Thyroid gland (tissue), 4 donors: Measurements from ENCODE around the gene HSPB8.

Experiments
- POLR2A ChIP-seq, 2 donors: fragments of 450-650 bp; IDR thresholded peaks; one replicate each; pipeline ENCODE4 v1.6.1; 2017; ENCODE audit warnings: antibody characterized with exemption in 2 of 2, mild to moderate bottlenecking in 2 of 2, moderate library complexity in 1 of 2
- TF ChIP-seq, protein P1 (sequence below), 6 experiments: fragments of 200-600 bp in 3 of 6; fragments of 450-650 bp in 3 of 6; sonication (generic) in 3 of 6; IDR thresholded peaks; one replicate each; pipeline ENCODE4 v1.5.1; 2016 to 2019; ENCODE audit warnings: antibody characterized with exemption in 6 of 6, mild to moderate bottlenecking in 2 of 6, inconsistent platforms in 1 of 6, moderate library complexity in 1 of 6

DNA sequence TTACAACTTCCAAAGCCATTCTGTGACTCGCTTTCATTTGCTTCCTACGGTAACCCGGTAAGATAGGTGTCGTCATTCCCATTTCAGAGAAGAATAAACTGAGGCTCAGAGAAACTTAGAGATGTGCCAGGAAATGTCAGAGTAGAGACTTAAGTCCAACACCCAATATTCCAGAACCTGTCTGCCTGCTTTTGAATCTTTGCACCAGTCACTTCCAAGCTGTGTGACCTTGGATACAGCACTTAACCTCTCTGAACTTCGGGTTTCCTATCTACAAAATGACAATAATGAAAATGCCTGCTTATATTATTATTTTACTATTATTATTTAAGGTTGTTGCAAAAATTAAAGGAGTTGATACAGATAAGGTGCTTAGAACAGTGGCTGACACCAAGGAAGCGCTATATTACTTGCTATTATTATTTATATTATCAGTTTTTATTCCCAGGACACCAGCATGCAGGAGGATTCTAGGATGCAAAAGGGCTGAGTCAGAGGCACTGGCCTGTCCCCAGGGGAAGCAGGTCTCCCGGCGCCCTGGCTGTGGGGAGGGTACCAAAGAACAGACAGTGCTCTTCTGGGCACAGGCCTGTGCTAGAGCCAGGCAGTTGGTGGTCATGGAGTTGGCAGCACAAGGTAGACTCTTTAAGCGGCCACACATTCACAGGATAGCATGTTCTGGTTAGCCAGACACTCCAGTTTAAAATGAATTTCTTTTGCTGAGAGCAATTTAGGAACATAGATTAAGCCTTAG lies 5.4 kb downstream of the HSPB8 start:
- TF ChIP-seq, protein P1, sequence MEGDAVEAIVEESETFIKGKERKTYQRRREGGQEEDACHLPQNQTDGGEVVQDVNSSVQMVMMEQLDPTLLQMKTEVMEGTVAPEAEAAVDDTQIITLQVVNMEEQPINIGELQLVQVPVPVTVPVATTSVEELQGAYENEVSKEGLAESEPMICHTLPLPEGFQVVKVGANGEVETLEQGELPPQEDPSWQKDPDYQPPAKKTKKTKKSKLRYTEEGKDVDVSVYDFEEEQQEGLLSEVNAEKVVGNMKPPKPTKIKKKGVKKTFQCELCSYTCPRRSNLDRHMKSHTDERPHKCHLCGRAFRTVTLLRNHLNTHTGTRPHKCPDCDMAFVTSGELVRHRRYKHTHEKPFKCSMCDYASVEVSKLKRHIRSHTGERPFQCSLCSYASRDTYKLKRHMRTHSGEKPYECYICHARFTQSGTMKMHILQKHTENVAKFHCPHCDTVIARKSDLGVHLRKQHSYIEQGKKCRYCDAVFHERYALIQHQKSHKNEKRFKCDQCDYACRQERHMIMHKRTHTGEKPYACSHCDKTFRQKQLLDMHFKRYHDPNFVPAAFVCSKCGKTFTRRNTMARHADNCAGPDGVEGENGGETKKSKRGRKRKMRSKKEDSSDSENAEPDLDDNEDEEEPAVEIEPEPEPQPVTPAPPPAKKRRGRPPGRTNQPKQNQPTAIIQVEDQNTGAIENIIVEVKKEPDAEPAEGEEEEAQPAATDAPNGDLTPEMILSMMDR (IDR thresholded peaks at IDR 0.05) = no peak
- no peak for TF ChIP-seq POLR2A (IDR thresholded peaks at IDR 0.05)
